GM12872 (cell line): ENCODE measurements around the gene DARS1.

Experiments
- CTCF ChIP-seq: IDR thresholded peaks from 3 replicates; pipeline ENCODE4 v1.5.1; 2011; ENCODE audit warnings: low read depth, mild to moderate bottlenecking, low read length, moderate library complexity; ENCODE audit not compliant: insufficient read depth

DARS1 gene

GRCh38 chr2:136021976-136022375 is 36.5 kb upstream of the DARS1 start:
- TF ChIP-seq CTCF: no peak

GRCh38 chr2:136021406-136021805 is 36.0 kb upstream of the DARS1 start:
- TF ChIP-seq CTCF: no peak

GRCh38 chr2:136020831-136021230 is 35.4 kb upstream of the DARS1 start:
- TF ChIP-seq CTCF: no peak

GRCh38 chr2:136019825-136020224 is 34.4 kb upstream of the DARS1 start:
- no peak for TF ChIP-seq CTCF

- no peak for TF ChIP-seq CTCF
Measured at GRCh38 chr2:136019306-136019705, 33.9 kb upstream of the DARS1 start.

GRCh38 chr2:136017786-136018185 is 32.4 kb upstream of the DARS1 start:
- no peak for TF ChIP-seq CTCF

- TF ChIP-seq CTCF: no peak
Measured at GRCh38 chr2:136016836-136017235, 31.4 kb upstream of the DARS1 start.

GRCh38 chr2:136016427-136016826 is 31.0 kb upstream of the DARS1 start:
- no peak for TF ChIP-seq CTCF
